HG02884 (cell line): ENCODE data around the gene CD4.
A peak's percentile ranks its signal among the peaks of the same experiment; 100 is the strongest.
"Not testable (repeated sequence)": the region's sequence is repeated elsewhere in the genome, so short reads cannot be mapped to it uniquely, and the experiment has no call there.

Experiments
- ATAC-seq: cut with Tn5 transposase; IDR thresholded peaks from one replicate; pipeline ENCODE4 v1.9.1; 2021; ENCODE audit warnings: mild to moderate bottlenecking, moderate library complexity; ENCODE audit not compliant: unreplicated experiment

Gene CD4

GRCh38 chr12:6866163-6866919 lies 77.0 kb downstream of the CD4 start:
- ATAC-seq = no peak

GRCh38 chr12:6866920-6867412 lies 77.6 kb downstream of the CD4 start:
- ATAC-seq = no peak

- ATAC-seq = peak; percentile 52
These were observed 78.3 kb downstream of the CD4 start, which contains the start of gene TPI1 for GRCh38 chr12:6867413-6868210. TSS of gene TPI1 (plus strand) at chr12:6867531. CDS start at chr12:6867567, 36 bp downstream.

GRCh38 chr12:6868211-6869048 lies 79.1 kb downstream of the CD4 start:
- ATAC-seq = no peak

GRCh38 chr12:6869049-6870021 lies 80.0 kb downstream of the CD4 start:
- no peak for ATAC-seq

- not testable (repeated sequence) for ATAC-seq
These were observed 81.0 kb downstream of the CD4 start for GRCh38 chr12:6870304-6870703.
